HepG2 (cell line): ENCODE data around the gene ATP6V0E1. TPM values are rescaled to one million over a fixed set of nuclear protein-coding genes. Genes with fewer than 3 reads are reported as not detected.

Source experiments
- ATAC-seq: fragments of 200-7000 bp; cut with Tn5 transposase; 3 replicates; pipeline ENCODE4 v1.9.1; 2020; ENCODE audit warnings: mild to moderate bottlenecking, moderate library complexity
- BruUV-seq: library from RNA; stranded (reverse); fragments of 400-500 nt; replicated peaks from 2 replicates; lab custom pipeline; 2021; lab: Mats Ljungman, UMichigan
- CTCF ChIA-PET: fragments of 300-600 bp; formaldehyde crosslinking; extraction: SDS; loops from one replicate; lab custom pipeline; 2021; ENCODE audit warnings: low total read pairs, inconsistent platforms, low intra/inter-chr PET ratio; lab: Yijun Ruan, JAX
- POLR2A ChIA-PET: fragments of 350-600 bp; sonication (Branson Sonifier 250); formaldehyde crosslinking; loops from one replicate; lab custom pipeline; 2020; ENCODE audit warnings: antibody characterized with exemption, inconsistent platforms; lab: Yijun Ruan, JAX
- DNase-seq: peaks from one replicate; pipeline ENCODE4 v3.0.0-alpha.2; 2015; ENCODE audit warnings: low spot score
- FAIRE-seq: peaks from 3 replicates; lab custom pipeline; 2011; peaks lifted over from hg19 to GRCh38; lab: Jason Lieb, UNC
- H2AFZ ChIP-seq: one replicate; pipeline ENCODE4 v1.6.1; 2011; ENCODE audit warnings: low read length, inconsistent platforms
- H3K27ac ChIP-seq: fragments of 300-600 bp; 3 replicates; pipeline ENCODE4 v1.8.0; 2011; ENCODE audit warnings: mixed run types, mild to moderate bottlenecking, mixed read lengths, low read length, inconsistent platforms; ENCODE audit not compliant: insufficient read depth; ENCODE audit errors: extremely low read length
- H3K27me3 ChIP-seq, 2 experiments: fragments of 200-600 bp in 1 of 2; 2 replicates in 1 of 2; 3 replicates in 1 of 2; pipeline versions ENCODE4 v1.6.0 to v1.8.0; 2011; ENCODE audit warnings: low read length in 2 of 2, mild to moderate bottlenecking in 2 of 2, moderate library complexity in 2 of 2, inconsistent platforms in 1 of 2; ENCODE audit not compliant: insufficient read depth in 2 of 2, control insufficient read depth in 1 of 2
- H3K36me3 ChIP-seq, 2 experiments: fragments of 200-600 bp in 1 of 2; replicated peaks in 1 of 2; 2 replicates in 1 of 2; 3 replicates in 1 of 2; pipeline versions ENCODE4 v1.5.1 to v1.8.0; 2011; ENCODE audit warnings: low read length in 2 of 2, inconsistent platforms in 1 of 2; ENCODE audit not compliant: insufficient read depth in 2 of 2, control insufficient read depth in 1 of 2
- H3K4me1 ChIP-seq: 2 replicates; pipeline ENCODE4 v1.5.1; 2012; ENCODE audit warnings: low read length, inconsistent platforms; ENCODE audit not compliant: insufficient read depth
- H3K4me2 ChIP-seq: 2 replicates; pipeline ENCODE4 v1.6.0; 2011; ENCODE audit warnings: low read depth, low read length, inconsistent platforms
- H3K4me3 ChIP-seq, 3 experiments: fragments of 200-600 bp in 1 of 3; sonication (generic), shearing (Covaris generic) in 1 of 3; replicated peaks in 1 of 3; 2 replicates each; pipeline ENCODE4 v1.5.1; 2011 to 2016; ENCODE audit warnings: low read length in 3 of 3, inconsistent platforms in 2 of 3, low read depth in 2 of 3, mild to moderate bottlenecking in 2 of 3, control low read depth in 1 of 3, mixed read lengths in 1 of 3; ENCODE audit not compliant: insufficient read depth in 1 of 3
- H3K79me2 ChIP-seq: one replicate; pipeline ENCODE4 v1.6.1; 2011; ENCODE audit warnings: low read length, inconsistent platforms; ENCODE audit not compliant: insufficient read depth
- H3K9ac ChIP-seq: 2 replicates; pipeline ENCODE4 v1.6.0; 2011; ENCODE audit warnings: mild to moderate bottlenecking, low read depth, low read length, inconsistent platforms; ENCODE audit not compliant: insufficient read depth
- H3K9me3 ChIP-seq: 2 replicates; pipeline ENCODE4 v1.5.1; 2012; ENCODE audit warnings: mild to moderate bottlenecking, low read length
- H4K20me1 ChIP-seq: 2 replicates; pipeline ENCODE4 v1.6.0; 2011; ENCODE audit warnings: inconsistent platforms, mild to moderate bottlenecking, low read length, moderate library complexity; ENCODE audit not compliant: insufficient read depth
- ESRRA ChIP-seq: sonication (generic); formaldehyde crosslinking; IDR thresholded peaks from 2 replicates; pipeline ENCODE4 v1.5.1; 2020; ENCODE audit warnings: mild to moderate bottlenecking, low read depth, missing genetic modification reagents
- MED13 ChIP-seq: sonication (generic); formaldehyde crosslinking; IDR thresholded peaks from 2 replicates; pipeline ENCODE4 v1.5.0; 2020; ENCODE audit warnings: missing genetic modification reagents
- MYC ChIP-seq: sonication (generic); formaldehyde crosslinking; IDR thresholded peaks from 2 replicates; pipeline ENCODE4 v1.9.0; 2021; ENCODE audit warnings: missing genetic modification reagents, borderline replicate concordance
- NFIB ChIP-seq: sonication (generic); formaldehyde crosslinking; IDR thresholded peaks from 2 replicates; pipeline ENCODE4 v1.9.0; 2021; ENCODE audit warnings: missing genetic modification reagents, mild to moderate bottlenecking, borderline replicate concordance
- SP140L ChIP-seq: sonication (generic); formaldehyde crosslinking; IDR thresholded peaks from 2 replicates; pipeline ENCODE4 v1.4.0; 2020; ENCODE audit warnings: missing genetic modification reagents, borderline replicate concordance
- ZBTB7B ChIP-seq: sonication (generic); formaldehyde crosslinking; IDR thresholded peaks from 2 replicates; pipeline ENCODE4 v1.4.0; 2020; ENCODE audit warnings: missing genetic modification reagents
- ZFP36 ChIP-seq: fragments of 150-350 bp; IDR thresholded peaks from 2 replicates; pipeline ENCODE4 v1.6.1; 2018; ENCODE audit warnings: borderline replicate concordance, low read length, low read depth; ENCODE audit not compliant: partially characterized antibody
- ZMYM3 ChIP-seq: sonication (generic); formaldehyde crosslinking; IDR thresholded peaks from 2 replicates; pipeline ENCODE4 v1.5.1; 2020; ENCODE audit warnings: mild to moderate bottlenecking, missing genetic modification reagents
- ZNF749 ChIP-seq: sonication (generic); formaldehyde crosslinking; IDR thresholded peaks from 2 replicates; pipeline ENCODE4 v1.8.0; 2022; ENCODE audit warnings: mild to moderate bottlenecking, missing genetic modification reagents, moderate library complexity, borderline replicate concordance
- ZSCAN31 ChIP-seq: sonication (generic); formaldehyde crosslinking; IDR thresholded peaks from 2 replicates; pipeline ENCODE4 v1.5.0; 2020; ENCODE audit warnings: low read depth, mild to moderate bottlenecking, missing genetic modification reagents
- ZSCAN9 ChIP-seq: IDR thresholded peaks from 2 replicates; pipeline ENCODE4 v1.6.1; 2016; ENCODE audit warnings: borderline replicate concordance
- WGBS: methylation state at CpG from one replicate; pipeline ENCODE4 v1.1.6; 2017; ENCODE audit warnings: low lambda C conversion rate; 5-methylcytosine and 5-hydroxymethylcytosine counted together
- in situ Hi-C: cut with HindIII; loops from 2 replicates; pipeline ENCODE4 v1.10.0; 2017; ENCODE audit warnings: low pct_unique_long_range_greater_than_20kb; ENCODE audit not compliant: extremely low pct_ligation_motif_present
- intact Hi-C: fragments of 100-400 bp; cut with micrococcal nuclease; formaldehyde crosslinking; loops from one replicate; pipeline ENCODE4 v1.10.0; 2022; ENCODE audit not compliant: unreplicated experiment
- polyA plus RNA-seq, 8 experiments: library from polyadenylated mRNA; depleted of rRNA in 3 of 8; stranded (reverse) in 7 of 8; unstranded in 1 of 8; fragments of >200 nt; fragmentation: Illumina TruSeq in 4 of 8; extraction: Trizol in 4 of 8; gene quantifications; 2 replicates each; pipeline versions ENCODE4 v1.2.1 to v1.2.3, GENCODE V29; 2011 to 2016; ENCODE audit warnings: low read depth in 4 of 8, missing spikeins in 1 of 8, mixed read lengths in 1 of 8; ENCODE audit not compliant: insufficient read depth in 1 of 8
- total RNA-seq, 5 experiments: library from RNA; depleted of rRNA; stranded (reverse); fragments of >200 nt; fragmentation: Illumina TruSeq; extraction: Trizol; gene quantifications; 2 replicates each; pipeline ENCODE4 v1.2.3, GENCODE V29; 2016; ENCODE audit warnings: low read depth in 1 of 5
- TF ChIP-seq, protein P1 (sequence below): sonication (generic); formaldehyde crosslinking; IDR thresholded peaks from 2 replicates; pipeline ENCODE4 v1.4.0; 2020; ENCODE audit warnings: missing genetic modification reagents
- TF ChIP-seq, protein P2 (sequence below): sonication (generic); formaldehyde crosslinking; IDR thresholded peaks from 2 replicates; pipeline ENCODE4 v1.4.0; 2020; ENCODE audit warnings: missing genetic modification reagents
- TF ChIP-seq, protein P3 (sequence below): IDR thresholded peaks from 2 replicates; pipeline ENCODE4 v1.6.1; 2016; ENCODE audit warnings: mild to moderate bottlenecking, missing biosample characterization, missing genetic modification reagents

The ATP6V0E1 gene
- total and polyA plus RNA-seq, 2 of the 13 experiments (the other 11 are each of a cell fraction or from before 2014, with no cell fraction given): 143 to 215 TPM

DNA sequence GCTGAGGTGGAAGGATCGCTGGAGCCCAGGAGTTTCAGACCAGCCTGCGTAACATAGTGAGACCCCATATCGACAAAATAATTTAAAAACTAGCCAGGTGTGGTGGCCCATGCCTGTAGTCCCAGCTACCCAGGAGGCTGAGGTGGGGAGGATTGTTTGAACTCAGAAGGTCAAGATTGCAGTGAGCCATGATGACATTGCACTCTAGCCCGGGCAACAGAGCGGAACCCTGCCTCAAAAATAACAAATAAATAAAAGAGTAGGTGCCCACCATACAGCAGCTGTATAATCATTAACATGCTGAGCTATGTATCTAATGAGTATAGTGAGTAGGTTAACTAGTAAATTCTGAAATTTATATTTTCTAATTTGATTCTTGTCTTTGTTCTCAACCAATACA lies 11.0 kb upstream of the ATP6V0E1 start:
- ATAC-seq (no peak; the same call in 1 of the 3 replicates), FAIRE-seq (no peak), DNase-seq (no peak)
- Histone ChIP-seq H2AFZ (no peak overlapping the region), H3K4me1 (peaks cover 23% of the 10 kb centered on the region), H3K9me3 (no peaks in the 10 kb centered on the region), H3K9ac (no peak overlapping the region), H4K20me1 (no peaks in the 10 kb centered on the region), H3K36me3 (peaks cover 1 to 14% of the 10 kb centered on the region in 2 experiments; a peak in 1 of 5 replicates), H3K4me3 (no peak overlapping the region), H3K27ac (no peak overlapping the region), H3K27me3 (no peaks in the 10 kb centered on the region), H3K79me2 (no peaks in the 10 kb centered on the region), H3K4me2 (no peak overlapping the region)
- no TSS peak for BruUV-seq
- in situ Hi-C loops (no loop called here), intact Hi-C loops (no loop called here)
- TF ChIP-seq MYC (CRISPR knock-in tag): no peak
- WGBS: 57% methylated on average over 5 of the region's 5 CpGs
- ChIA-PET POLR2A (interaction anchor here (0.9 to 1.8 kb wide), 2 partner anchors 11 to 14 kb away, joined by 7 read pairs; partner anchors contain the start of genes ATP6V0E1 and RPL26L1), CTCF (no interaction called here)

DNA sequence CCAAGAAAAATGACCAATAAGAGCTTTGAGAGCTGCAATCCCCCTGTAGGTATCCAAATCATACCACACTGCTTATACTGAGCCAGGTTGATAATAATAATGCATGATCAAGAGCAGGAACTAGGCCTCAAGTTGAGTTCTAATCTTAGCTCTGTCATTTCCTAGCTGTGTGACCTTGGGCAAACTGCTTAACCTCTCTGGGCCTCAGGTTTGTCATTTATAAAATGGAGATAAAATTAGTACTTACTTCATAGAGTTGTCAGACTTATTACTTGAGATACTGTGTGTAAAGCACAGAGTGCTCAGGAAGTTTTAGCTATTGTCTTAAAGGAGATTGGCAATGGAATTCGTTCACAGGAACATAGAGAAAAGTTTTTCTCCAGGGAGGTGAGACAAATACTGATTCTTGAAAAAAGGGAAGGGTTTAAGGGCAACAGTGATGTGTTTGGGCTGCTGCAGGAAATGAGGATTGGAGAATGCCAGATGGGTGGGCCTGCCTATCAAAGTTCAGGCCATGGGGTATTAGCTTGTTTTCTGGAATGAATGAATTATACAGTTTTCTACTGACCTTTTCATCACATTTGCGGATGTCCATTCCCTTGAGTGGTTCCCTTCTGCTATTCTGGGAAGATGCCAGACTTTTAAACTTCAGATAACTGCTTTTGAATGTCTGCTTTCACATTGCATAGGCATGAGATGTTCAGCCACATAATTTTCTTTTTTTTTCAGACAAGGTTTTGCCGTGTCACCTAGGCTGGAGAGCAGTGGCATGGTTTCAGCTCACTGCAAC lies 10.2 kb upstream of the ATP6V0E1 start:
- no peaks in the 10 kb centered on the region for H3K9me3 ChIP-seq
- H2AFZ ChIP-seq: no peak overlapping the region
- in situ Hi-C loops (no loop called here), intact Hi-C loops (no loop called here)
- H3K36me3 ChIP-seq: peaks cover 1 to 14% of the 10 kb centered on the region in 2 experiments; a peak in 1 of 5 replicates
- peaks cover 23% of the 10 kb centered on the region for H3K4me1 ChIP-seq
- H3K27me3 ChIP-seq: no peaks in the 10 kb centered on the region
- ChIA-PET CTCF (no interaction called here), POLR2A (interaction anchor here (0.9 to 1.8 kb wide), 2 partner anchors 10 to 14 kb away, joined by 7 read pairs; partner anchors contain the start of genes ATP6V0E1 and RPL26L1)
- no peaks in the 10 kb centered on the region for H3K79me2 ChIP-seq
- H3K4me3 ChIP-seq: no peak overlapping the region
- 27% methylated on average over 3 of the region's 3 CpGs for WGBS
- no peak overlapping the region for H3K9ac ChIP-seq
- no peak overlapping the region for H3K4me2 ChIP-seq
- no peak for ATAC-seq
- H3K27ac ChIP-seq: no peak overlapping the region
- no peak for DNase-seq
- BruUV-seq: no TSS peak
- no peak for FAIRE-seq
- H4K20me1 ChIP-seq: no peaks in the 10 kb centered on the region
- TF ChIP-seq, protein P1, sequence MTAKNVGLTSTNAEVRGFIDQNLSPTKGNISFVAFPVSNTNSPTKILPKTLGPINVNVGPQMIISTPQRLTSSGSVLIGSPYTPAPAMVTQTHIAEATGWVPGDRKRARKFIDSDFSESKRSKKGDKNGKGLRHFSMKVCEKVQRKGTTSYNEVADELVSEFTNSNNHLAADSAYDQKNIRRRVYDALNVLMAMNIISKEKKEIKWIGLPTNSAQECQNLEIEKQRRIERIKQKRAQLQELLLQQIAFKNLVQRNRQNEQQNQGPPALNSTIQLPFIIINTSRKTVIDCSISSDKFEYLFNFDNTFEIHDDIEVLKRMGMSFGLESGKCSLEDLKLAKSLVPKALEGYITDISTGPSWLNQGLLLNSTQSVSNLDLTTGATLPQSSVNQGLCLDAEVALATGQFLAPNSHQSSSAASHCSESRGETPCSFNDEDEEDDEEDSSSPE: no peak
- no peak for TF ChIP-seq SP140L (CRISPR knock-in tag)
- no peak for TF ChIP-seq ZBTB7B (CRISPR knock-in tag)
- TF ChIP-seq, protein P2, sequence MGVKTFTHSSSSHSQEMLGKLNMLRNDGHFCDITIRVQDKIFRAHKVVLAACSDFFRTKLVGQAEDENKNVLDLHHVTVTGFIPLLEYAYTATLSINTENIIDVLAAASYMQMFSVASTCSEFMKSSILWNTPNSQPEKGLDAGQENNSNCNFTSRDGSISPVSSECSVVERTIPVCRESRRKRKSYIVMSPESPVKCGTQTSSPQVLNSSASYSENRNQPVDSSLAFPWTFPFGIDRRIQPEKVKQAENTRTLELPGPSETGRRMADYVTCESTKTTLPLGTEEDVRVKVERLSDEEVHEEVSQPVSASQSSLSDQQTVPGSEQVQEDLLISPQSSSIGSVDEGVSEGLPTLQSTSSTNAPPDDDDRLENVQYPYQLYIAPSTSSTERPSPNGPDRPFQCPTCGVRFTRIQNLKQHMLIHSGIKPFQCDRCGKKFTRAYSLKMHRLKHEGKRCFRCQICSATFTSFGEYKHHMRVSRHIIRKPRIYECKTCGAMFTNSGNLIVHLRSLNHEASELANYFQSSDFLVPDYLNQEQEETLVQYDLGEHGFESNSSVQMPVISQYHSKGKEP: no peak
- no peak for TF ChIP-seq ESRRA (CRISPR knock-in tag)
- TF ChIP-seq, protein P3, sequence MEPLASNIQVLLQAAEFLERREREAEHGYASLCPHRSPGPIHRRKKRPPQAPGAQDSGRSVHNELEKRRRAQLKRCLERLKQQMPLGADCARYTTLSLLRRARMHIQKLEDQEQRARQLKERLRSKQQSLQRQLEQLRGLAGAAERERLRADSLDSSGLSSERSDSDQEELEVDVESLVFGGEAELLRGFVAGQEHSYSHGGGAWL: no peak
- TF ChIP-seq ZNF749 (CRISPR knock-in tag): no peak
- no peak for TF ChIP-seq ZSCAN31
- no peak for TF ChIP-seq NFIB (CRISPR knock-in tag)
- TF ChIP-seq ZFP36: no peak
- TF ChIP-seq ZMYM3 (CRISPR knock-in tag): peak; percentile 39; the same call in 1 of the 2 replicates
- no peak for TF ChIP-seq ZSCAN9 (CRISPR knock-in tag)
- no peak for TF ChIP-seq MED13 (CRISPR knock-in tag)
